Activated CD8-positive, alpha-beta memory T cell treated with anti-CD3 and anti-CD28 coated beads for 48 hours (primary cell): Measurements from ENCODE around the gene GABRG3.
A peak's percentile ranks its signal among the peaks of the same experiment; 100 is the strongest.
"Not testable (repeated sequence)": the region's sequence is repeated elsewhere in the genome, so short reads cannot be mapped to it uniquely, and the experiment has no call there.

ENCODE experiments used
- DNase-seq, 3 experiments: peaks; one replicate each; pipeline ENCODE4 v3.0.0-alpha.2; 2020; ENCODE audit warnings: low read depth in 2 of 3, low spot score in 2 of 3

Gene GABRG3

GRCh38 chr15:26985050-26985449 is 14.1 kb downstream of the GABRG3 start:
- DNase-seq = no peak

DNA sequence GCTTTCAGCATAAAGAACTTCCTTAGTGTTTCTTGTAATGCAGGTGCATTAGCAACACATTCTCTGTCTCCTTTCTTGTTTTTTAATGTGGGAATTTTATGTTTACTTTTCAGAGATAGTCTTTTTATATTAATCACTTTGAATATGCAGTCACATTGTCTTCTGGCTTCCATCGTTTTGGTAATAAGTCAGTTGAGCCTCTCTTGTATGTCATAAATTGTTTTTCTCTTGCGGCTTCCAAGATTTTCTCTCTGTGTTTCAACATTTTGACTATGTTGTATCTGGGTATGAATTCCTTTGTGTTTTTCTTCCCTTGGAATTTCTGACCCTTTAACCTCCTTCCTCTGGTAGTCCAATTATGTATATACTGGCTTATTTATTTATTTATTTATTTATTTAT is 25.3 kb downstream of the GABRG3 start:
- no peak for DNase-seq

DNA sequence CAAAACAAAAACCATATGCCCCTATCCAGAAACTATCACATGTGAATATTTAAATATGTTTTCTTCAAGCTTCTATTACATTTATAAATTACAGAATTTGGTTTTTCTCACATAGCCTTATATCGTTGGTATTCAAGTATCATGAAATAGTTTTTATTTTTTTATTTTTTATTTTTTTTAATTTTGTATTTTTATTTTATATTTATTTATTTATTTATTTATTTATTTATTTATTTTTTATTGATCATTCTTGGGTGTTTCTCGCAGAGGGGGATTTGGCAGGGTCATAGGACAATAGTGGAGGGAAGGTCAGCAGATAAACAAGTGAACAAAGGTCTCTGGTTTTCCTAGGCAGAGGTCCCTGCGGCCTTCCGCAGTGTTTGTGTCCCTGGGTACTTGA is 32.0 kb downstream of the GABRG3 start:
- DNase-seq = not testable (repeated sequence)

GRCh38 chr15:27004226-27004625 is 33.2 kb downstream of the GABRG3 start:
- not testable (repeated sequence) for DNase-seq

DNA sequence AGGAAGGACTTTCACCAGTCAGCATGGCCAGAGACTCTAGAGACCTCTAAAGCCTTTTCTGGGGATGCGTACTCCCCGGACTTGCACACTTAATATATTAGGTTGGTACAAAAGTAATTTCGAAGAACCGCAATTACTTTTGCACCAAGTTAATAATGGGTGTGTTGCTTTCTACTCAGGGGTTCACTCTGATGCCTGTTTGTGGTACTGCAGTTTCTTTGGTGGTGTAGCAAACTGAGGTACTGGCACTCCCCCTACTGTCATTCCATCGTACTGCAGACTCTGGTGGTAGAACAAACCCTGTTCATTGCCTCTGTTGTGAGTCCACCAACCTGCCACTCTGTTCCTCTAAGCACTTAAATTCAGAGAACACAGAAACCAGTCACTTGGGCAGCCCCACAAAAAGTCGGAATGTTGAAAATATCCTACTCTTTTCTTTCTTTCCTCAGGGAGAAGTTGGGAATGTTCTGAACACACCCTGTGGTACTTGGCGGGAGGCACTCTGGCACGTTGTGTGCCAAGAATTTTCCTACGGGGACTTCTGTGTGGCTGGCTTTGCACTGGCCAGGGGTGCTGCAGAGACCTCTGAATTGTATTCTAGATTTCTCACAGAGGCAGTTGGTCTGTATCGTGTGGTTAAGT is 46.3 kb downstream of the GABRG3 start:
- peak in 1 of 3 experiments; percentile 5 for DNase-seq

DNA sequence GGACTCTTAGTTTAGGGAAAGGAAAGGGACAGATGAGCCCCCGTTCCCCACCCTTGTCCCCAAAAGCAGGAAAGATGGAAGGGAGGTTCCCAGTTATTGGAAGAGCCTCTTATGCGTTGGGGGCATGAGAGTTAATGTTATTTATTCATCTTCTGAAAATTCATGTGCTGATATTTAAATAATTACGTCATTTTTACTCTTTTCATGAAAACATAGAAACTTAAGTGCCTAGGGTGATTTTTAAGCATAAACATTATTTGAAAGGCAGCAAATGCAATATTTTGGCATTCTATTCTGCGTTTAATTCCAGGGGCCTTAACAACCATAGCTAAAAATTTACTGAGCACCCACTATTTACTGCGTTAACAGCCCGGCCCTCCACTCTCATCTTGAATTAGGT is 48.7 kb downstream of the GABRG3 start:
- DNase-seq = no peak

DNA sequence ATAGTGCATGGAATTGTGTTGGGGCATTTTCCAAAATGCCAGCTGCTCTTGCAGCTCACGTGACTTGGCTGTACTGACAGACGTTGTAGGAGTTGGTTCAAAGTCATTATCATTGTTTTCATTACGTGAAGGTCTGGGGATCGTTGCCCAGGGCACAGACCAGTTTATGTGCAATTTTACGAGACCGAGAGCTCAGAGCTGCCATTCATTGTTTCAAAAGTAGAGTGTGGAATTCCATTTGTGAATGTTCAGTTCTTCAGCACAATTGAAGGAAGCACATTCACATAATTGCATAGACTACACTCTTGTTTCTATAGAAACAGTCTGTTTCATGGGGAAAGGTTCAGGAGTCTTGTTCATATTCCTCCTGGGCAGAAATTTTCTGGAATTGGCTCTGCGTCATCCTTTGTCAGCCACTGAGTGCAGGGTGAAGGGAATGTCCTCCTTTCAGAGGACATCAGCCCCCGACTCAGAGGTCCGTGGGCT is 54.5 kb downstream of the GABRG3 start:
- no peak for DNase-seq

GRCh38 chr15:27027229-27027628 is 56.2 kb downstream of the GABRG3 start:
- no peak for DNase-seq

DNA sequence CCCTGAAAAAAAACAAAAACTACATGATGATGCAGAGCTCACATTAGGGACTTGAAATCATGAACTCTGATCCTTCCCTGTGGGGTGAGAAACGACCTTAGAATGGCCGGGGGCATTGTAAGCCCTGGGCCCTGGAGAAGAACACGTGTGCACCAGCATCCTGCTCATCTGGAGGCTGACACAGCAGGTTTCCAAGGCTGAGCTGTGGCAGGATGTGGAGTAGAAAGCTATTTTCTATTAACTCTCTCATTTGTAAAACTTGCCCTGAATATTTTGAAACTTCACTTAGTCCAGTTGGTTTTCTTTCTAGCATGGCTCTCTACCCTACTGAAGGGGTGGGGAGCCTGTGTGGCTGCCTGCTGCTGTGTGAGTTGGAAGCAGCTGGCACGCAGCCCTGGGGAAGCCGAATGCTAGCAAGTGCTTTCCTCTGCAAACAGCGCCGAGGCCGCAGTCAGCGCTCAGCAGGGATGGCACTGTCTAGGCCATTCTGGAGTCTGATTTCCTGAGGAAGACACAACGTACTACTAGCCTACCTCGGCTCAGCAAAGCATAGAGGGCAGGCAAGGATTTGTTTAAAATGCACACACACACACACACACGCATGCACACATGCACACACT is 58.0 kb downstream of the GABRG3 start:
- no peak for DNase-seq

DNA sequence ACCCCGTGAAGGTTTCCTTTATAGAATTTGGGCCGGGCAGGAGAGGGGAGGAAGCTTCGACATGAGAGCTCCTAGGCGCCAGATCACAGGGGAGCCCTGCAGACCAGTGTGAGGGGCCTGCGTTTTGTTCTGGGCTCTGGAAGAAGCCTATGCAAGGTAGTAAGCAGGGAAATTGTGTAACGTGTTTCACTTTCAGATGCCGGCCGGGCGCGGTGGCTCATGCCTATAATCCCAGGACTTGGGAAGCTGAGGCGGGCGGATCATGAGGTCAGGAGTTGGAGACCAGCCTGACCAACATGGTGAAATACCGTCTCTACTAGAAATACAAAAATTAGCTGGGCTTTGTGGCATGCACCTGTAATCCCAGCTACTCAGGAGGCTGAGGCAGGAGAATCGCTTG is 65.2 kb downstream of the GABRG3 start:
- DNase-seq = no peak

GRCh38 chr15:27037501-27037900 is 66.5 kb downstream of the GABRG3 start:
- no peak for DNase-seq

DNA sequence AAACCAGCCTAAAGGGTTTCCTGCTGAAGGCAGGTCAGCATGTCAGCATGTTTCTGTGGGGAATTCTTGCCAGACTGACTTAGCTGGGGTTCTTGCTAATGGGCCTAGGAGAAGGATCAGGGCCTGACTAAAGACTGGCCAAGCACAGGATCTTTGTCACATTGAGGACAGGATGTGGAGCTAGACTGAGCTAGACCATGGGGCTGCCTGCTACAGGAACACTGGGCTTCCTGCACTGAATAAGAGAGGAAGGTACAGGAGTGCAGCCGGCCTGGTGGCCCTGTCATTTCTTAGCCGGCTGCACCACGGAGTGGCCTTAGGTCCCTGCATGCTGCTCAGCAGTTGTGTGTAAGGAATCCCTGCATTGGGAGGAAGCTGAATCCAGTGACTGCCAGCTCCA is 68.2 kb downstream of the GABRG3 start:
- no peak for DNase-seq

GRCh38 chr15:27042230-27042629 is 71.2 kb downstream of the GABRG3 start:
- no peak for DNase-seq

GRCh38 chr15:27042646-27043045 is 71.7 kb downstream of the GABRG3 start:
- DNase-seq = no peak

- no peak for DNase-seq
Observed at GRCh38 chr15:27043770-27044169, 72.8 kb downstream of the GABRG3 start.

DNA sequence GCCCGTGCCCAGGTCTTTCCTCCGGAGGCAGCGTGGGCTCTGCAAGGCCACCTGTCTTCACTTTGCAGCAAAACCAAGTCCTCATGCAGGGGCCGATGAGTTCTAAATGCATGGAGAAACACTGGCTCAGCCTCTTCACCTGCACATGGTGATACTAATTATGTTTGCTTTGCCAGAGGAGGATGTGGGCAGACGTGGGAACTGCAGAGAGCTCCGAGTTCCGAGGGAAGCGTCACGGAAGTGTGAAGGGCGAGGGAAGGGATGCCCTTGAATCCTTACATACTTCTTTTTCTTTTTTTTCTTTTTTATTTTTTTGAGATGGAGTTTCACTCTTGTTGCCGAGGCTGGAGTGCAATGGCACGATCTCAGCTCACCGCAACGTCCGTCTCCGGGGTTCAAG is 74.8 kb downstream of the GABRG3 start:
- no peak for DNase-seq

DNA sequence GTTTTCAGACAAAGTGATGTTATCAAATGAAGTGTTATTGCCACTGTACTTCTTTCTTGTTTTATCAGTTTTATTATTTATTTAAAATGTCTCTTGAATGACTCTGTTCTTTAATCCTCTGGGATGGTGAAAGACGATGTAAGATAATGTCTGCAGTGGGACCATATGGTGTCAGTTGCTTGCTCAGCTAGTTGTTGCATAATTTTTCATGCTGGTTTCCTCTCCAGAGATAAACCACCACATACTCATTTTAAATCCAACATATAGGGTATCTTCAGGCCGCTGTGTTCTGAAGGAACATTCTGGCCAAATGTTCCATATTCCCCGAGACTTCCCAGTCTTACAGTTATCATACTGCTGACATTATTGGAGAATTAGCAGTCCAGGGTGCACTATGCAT is 75.9 kb downstream of the GABRG3 start:
- DNase-seq = no peak

- DNase-seq = no peak
Observed at GRCh38 chr15:27050163-27050562, 79.2 kb downstream of the GABRG3 start.

GRCh38 chr15:27054426-27054825 is 83.4 kb downstream of the GABRG3 start:
- DNase-seq = no peak

DNA sequence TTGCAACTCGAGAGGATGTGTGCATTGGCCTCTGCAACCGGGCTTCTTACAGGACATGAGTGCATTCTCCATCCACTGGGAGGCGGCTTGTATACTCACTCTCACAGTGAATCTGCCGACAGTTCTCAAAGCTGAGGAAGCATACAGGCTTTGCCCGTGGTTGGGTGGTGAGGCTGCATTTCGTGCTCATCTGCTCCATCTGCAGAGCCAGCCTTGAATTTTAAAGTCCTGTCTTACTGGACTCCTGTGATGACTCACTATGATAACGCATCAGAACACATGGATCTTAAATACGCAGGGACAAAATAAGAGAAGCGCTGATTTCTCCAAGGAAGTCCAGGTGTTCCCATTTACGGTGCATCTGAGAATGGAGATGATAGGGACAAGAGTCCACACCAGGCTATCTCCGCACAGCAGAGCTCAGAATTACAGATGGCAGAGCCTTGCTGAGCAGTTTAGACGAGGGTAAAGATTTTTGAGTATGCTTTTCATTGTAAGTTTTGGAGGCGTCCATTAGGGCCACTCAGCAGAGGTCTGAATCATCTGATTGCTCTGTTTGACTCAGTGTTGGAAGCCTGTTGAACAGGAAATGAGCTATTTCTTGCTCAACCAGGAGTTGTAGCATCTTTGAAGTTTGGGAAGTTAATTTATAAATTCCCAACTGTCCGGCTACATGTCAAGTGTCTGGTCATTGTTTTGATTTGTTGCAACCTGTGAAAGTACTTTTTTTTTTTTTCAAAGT is 87.1 kb downstream of the GABRG3 start:
- DNase-seq = no peak

DNA sequence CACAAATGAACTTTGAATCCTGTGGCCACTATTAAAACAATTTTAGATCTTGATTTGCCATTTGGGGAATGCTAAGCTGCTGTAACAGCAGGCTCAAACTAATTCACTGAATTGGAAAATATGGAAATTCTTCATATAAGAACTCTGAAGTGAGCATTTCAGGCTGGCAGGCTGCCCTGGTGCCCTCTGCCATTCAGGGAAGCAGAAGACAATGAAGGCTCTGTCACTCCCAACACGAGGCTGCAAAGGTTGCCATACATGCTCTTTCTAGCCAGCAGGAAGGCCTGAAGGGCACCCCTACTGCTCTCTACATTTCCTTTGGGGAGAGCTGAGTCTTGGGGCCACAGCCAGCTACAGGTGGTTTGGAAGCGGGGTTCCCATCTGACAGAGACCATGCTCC is 88.0 kb downstream of the GABRG3 start:
- no peak for DNase-seq

DNA sequence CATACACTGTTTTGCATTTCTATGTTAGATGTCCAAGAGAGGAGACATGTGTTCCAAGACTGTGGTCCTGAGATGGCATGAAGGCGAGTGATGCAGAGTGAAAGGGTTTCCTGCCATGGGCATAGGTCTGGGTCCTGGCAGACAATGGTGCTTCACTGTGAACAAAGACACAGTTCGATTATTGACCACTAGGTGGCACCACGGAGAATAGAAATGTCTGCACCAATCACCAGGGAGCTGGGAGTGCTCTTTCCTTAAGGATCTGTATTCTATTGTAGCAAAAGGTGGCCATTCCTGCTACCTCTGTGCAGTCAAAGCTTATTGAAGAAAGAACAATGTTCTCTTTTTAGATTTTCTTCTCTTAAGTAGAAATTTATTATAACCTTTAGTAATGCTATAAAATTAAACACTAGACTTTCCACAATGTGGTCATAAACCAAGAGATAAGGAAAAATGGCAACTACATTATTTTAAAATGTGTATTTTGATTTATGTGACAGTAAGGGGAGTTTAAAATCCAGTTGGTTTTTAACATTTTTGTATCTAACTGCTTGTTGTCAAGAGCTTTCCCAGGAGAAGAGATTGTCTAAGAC is 88.7 kb downstream of the GABRG3 start:
- DNase-seq = peak in 1 of 3 experiments; percentile 18
